ENCODE data around the gene WDR91.

The WDR91 gene

GRCh38 chr7:135147899-135148721 lies 63.2 kb downstream of the WDR91 start, which contains the start of gene TMEM140:
TMEM140 (plus strand) TSS chr7:135148072; CDS start chr7:135164442, 16,370 bp downstream.
- no peaks in the 10 kb centered on the region for H3K9me3 ChIP-seq
- H3K36me3 ChIP-seq, result peaks cover 15% of the 10 kb centered on the region
- TF ChIP-seq, protein P1, sequence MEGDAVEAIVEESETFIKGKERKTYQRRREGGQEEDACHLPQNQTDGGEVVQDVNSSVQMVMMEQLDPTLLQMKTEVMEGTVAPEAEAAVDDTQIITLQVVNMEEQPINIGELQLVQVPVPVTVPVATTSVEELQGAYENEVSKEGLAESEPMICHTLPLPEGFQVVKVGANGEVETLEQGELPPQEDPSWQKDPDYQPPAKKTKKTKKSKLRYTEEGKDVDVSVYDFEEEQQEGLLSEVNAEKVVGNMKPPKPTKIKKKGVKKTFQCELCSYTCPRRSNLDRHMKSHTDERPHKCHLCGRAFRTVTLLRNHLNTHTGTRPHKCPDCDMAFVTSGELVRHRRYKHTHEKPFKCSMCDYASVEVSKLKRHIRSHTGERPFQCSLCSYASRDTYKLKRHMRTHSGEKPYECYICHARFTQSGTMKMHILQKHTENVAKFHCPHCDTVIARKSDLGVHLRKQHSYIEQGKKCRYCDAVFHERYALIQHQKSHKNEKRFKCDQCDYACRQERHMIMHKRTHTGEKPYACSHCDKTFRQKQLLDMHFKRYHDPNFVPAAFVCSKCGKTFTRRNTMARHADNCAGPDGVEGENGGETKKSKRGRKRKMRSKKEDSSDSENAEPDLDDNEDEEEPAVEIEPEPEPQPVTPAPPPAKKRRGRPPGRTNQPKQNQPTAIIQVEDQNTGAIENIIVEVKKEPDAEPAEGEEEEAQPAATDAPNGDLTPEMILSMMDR (IDR thresholded peaks at IDR 0.05), result peak; percentile 21
- H3K4me1 ChIP-seq (ENCODE audit: control insufficient read depth in 1 of 2, insufficient read depth in 1 of 2, low read depth in 1 of 2, low read length in 1 of 2), result peaks cover 47 to 60% of the 10 kb centered on the region in 2 experiments
- H3K27ac ChIP-seq, result peak within 1 kb of the TSS; percentile 93
- H3K4me3 ChIP-seq (ENCODE audit: low read depth in 1 of 2, low read length in 1 of 2), result peak within 1 kb of the TSS; percentile 79 to 89
- H3K27me3 ChIP-seq, result no peaks in the 10 kb centered on the region

- Histone ChIP-seq H3K27ac (peak overlapping the region; percentile 93), H3K4me1 (ENCODE audit: control insufficient read depth in 1 of 2, insufficient read depth in 1 of 2, low read depth in 1 of 2, low read length in 1 of 2) (peaks cover 40 to 54% of the 10 kb centered on the region in 2 experiments), H3K9me3 (no peaks in the 10 kb centered on the region), H3K4me3 (ENCODE audit: low read depth in 1 of 2, low read length in 1 of 2) (peak overlapping the region; percentile 79 to 89), H3K36me3 (peaks cover 10% of the 10 kb centered on the region), H3K27me3 (no peaks in the 10 kb centered on the region)
- TF ChIP-seq, protein P1 (IDR thresholded peaks at IDR 0.05), result no peak
These were observed 63.9 kb downstream of the WDR91 start for GRCh38 chr7:135147341-135147898.

- Histone ChIP-seq H3K9me3 (no peaks in the 10 kb centered on the region), H3K27ac (no peak overlapping the region), H3K36me3 (no peaks in the 10 kb centered on the region), H3K27me3 (no peaks in the 10 kb centered on the region), H3K4me3 (ENCODE audit: low read depth in 1 of 2, low read length in 1 of 2) (no peak overlapping the region), H3K4me1 (ENCODE audit: control insufficient read depth in 1 of 2, insufficient read depth in 1 of 2, low read depth in 1 of 2, low read length in 1 of 2) (peaks cover 14 to 21% of the 10 kb centered on the region in 2 experiments)
- TF ChIP-seq, protein P1 (IDR thresholded peaks at IDR 0.05), result no peak
These were observed 67.2 kb downstream of the WDR91 start for GRCh38 chr7:135143885-135144668.

Measured in neutrophil (primary cell).